GM18873 (cell line): ENCODE measurements around the gene OR2A42.
"Not testable (repeated sequence)": the region's sequence is repeated elsewhere in the genome, so short reads cannot be mapped to it uniquely, and the experiment has no call there.

ENCODE experiments used
- ATAC-seq: cut with Tn5 transposase; IDR thresholded peaks from one replicate; pipeline ENCODE4 v1.9.1; 2021; ENCODE audit warnings: mild to moderate bottlenecking, moderate library complexity, moderate number of reproducible peaks; ENCODE audit not compliant: unreplicated experiment, low FRiP score

OR2A42 gene

DNA sequence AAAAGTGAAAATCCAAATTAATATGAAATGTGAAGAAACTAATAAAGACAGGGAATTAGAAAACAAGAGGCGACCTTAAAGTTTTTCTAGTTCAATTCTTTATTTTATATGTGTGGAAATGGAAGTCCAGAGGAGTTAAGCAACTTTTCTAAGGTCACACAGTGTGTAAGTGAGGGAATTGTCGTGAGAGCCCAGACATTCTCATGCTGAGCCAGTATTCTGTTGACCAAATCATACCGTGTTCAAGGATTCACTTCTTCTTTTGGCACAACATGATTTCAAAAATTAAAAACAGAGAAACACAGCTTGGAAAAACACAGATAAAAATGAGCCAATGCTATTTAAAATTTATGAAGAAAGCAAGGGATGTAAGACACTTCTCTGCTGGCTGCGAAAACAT lies 12.5 kb downstream of the OR2A42 start:
- ATAC-seq, result not testable (repeated sequence)

DNA sequence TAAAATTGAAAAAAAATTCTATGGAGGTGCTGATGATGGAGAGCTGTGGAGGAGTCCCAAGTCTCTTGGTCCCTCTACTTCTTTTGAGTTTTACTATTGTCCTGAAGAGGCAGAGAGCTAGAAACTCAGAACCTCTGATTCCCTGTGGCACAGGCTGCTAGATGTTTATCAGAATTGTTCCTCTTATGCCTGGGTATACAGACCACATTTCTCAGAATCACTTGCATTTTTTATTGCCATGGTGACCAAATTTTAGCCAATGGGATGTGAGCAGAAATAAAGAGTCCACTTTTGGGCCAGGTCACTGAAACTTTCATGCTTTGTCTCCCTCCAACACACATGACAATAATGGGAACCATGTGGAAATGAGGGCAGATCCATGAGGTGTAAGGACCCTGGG lies 15.7 kb downstream of the OR2A42 start:
- ATAC-seq, result not testable (repeated sequence)

DNA sequence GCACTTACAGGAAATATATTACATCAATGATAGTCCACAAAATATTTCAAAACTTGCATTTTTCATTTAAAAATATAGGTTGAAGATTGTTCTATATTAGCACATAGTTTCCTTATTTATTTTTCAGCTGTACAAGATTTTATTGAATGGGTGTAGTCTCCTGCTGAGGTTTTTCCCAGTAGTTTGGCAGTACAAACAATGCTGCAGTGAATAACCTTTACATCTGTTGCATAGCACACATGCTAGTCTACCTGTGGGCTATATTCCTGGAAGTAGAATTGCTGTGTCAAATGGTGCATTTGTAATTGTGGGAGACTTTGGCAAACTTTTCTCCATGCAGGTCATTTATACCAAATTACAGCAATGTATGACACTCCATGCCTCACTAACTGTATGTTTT lies 18.9 kb downstream of the OR2A42 start:
- not testable (repeated sequence) for ATAC-seq

DNA sequence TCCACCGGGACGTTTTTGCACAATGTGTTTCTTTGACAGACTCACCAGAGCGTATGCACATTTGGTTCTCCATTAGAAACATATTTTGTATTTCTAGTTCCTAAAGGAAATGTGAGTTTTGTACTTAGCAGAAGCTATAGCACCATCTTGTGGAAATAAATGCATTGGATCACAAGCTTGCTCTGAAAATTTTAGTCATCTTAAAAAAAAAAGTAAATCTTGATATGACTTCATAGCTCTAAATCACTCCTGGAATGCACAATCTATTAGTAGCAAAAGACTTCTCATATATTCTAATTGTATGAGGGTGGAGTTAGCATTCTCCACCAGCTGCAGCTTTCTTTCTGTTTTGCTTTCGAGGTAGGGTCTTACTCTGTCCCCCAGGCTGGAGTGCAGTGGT lies 20.3 kb downstream of the OR2A42 start:
- ATAC-seq, result not testable (repeated sequence)

DNA sequence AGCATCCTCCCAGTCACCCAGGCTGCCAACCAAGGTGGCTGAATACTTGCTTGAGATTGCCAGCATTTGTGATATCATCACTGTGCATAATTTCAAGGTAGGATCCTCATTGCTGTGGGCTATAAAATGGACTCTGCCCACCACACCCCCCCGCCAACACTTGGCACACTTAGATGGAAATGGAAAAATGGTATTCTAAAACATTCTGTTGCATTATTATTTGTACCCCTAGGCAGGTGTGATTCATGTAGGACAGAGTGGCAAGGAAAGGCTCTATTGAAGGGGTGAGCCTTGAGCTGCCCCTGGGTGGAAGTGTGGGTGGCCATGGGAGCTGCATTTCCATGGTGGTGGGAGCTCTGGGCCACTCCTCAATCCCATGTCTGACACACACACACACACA lies 20.8 kb downstream of the OR2A42 start:
- ATAC-seq, result not testable (repeated sequence)

DNA sequence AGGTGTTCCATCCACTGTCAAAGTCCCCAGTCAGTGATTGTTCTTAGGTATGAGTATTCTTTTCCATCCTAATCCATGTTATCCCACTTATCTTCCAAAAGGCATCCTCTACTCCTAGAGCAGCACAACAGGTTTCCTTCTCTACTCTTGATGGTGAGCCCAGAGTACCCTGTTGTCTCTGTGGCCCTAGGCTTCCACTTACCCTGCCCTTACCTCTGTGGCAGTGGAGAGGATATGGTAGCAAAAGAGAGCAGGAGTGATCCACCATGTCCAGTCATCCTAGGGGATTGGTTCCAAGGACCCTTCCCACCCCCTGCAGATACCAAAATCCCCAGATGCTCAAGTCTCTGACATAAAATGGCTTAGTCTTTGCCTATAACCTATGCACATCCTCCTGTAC lies 22.2 kb downstream of the OR2A42 start:
- not testable (repeated sequence) for ATAC-seq

DNA sequence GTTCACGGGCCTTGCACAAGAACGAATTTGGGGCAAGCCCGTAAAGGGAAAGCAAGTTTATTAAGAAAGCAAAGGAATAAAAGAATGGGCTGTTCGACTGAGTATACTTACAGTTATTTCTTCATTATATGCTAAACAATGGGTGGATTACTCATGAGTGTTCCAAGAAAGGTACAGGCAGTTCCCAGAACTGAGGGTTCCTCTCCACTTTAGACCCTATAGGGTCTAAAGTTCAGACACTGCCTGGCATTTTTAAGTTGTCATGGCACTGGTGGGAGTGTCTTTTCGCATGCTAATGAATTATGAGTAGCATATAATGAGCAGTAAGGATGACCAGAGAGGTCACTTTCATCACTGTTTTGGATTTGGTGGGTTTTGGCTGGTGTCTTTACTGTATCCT lies 34.1 kb downstream of the OR2A42 start:
- ATAC-seq, result not testable (repeated sequence)

DNA sequence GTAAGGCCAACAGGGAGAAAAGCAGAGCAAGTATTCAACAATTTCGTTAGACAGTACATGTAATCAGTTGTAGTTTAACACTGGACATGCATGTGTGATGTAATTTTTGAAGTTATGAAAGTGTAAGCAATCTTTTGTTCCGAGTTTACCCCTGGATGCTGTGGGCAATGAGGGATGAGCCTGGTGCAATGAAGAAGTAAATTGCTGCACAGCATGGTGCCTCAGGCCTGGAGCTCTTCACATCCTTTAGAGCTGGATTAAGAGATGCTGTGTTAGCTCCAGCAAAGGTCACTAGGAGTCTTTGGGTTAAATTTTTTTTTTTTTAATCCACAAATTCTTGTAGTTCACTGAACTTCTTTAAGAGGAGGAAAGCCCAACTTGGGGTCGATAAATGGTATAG lies 36.3 kb downstream of the OR2A42 start:
- ATAC-seq, result not testable (repeated sequence)

DNA sequence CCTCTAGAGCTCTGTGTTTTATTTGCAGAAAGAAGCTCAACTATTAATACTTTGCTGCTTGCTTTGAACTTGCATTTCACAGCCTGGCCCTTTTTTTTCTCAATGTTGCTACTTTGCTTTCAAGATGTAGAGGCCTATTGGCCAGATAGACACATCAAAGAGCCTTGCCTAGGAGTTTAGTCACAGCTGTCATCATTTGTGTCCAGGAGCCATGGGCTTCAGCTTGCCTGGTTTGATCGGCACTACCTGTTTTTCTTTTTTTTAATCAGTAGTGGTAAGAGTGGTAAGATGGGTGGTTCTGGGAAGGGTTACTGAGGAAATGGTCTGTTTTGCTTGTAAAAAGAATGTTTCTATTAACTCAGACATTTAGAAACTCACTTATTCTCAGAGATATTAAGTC lies 37.4 kb downstream of the OR2A42 start:
- ATAC-seq, result not testable (repeated sequence)

DNA sequence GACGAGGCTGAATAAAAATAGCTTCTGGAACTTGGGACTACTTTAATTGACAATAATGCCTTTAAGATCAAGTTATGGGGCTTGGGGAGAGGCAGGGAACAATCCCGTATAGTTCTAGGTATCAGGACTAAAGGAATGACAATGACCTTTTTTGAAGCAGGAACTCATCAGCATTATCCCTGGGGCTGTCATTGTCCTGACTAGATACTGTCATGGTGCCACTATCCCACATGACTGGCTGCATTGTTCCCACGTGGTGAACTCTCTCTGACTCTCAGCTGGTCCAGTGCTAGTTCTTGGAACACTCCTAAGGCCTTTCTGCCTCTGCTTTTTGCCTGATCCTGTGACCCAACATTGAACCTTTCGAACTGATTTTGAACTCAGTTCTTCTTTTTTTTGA lies 40.5 kb downstream of the OR2A42 start:
- not testable (repeated sequence) for ATAC-seq

DNA sequence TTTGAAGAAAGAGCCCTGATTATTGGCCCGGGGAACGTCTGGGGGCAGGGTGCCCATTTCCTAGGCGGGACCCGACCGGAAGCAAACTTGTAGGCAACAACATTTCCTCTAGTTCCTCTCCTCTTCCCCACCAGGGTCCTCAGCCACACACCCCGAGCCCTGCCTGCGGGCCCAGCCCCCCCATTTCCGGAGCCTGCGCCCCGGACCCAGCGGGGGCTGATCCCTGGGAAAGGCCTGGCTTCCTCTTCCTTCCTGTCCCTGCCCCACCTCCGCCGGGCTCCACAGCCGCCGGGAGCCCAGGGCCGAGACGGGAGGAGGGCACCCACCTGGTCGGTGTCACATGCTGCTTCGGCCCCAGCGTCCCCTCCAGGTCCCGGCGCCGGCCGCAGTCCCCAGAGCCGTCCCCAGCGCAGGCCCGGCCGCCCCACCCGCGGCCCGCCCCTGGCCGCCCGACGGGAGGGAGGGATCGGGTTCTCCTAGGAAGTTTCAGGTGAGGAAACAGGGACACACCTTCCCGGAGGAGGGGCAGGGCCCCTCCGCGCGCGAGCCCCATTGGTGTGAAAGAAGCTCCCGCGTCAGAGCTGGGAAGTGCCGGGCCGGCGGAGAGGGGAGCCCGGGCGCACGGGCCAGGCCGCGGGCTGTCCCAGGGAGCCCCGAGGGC lies 44.1 kb downstream of the OR2A42 start, which contains the start of gene ARHGEF35:
Gene ARHGEF35 (minus strand): TSS at position 622 of the 661 bp plus-strand sequence. CDS start 7,450 bp downstream, outside the sequence.
- peak; percentile 52 for ATAC-seq

DNA sequence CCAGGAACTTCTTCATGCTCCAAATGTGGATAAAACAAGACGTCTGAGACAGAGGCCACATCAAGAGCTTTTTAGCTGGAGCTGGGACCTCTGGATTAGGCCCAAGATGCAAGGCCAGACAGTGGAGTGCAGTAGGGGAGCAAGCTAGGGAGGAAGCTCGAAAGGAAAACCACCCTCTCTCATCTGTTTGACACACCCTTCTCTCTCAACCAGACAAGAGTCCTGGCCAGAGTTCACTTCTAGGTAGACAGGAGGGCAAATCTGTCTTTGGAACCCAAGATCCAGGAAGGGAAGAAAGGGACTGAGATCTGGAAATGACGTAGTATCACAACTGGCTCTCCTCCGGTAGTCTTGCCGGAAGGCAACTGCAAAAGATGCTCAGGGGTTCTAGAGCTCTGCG lies 45.0 kb downstream of the OR2A42 start:
- ATAC-seq, result not testable (repeated sequence)

DNA sequence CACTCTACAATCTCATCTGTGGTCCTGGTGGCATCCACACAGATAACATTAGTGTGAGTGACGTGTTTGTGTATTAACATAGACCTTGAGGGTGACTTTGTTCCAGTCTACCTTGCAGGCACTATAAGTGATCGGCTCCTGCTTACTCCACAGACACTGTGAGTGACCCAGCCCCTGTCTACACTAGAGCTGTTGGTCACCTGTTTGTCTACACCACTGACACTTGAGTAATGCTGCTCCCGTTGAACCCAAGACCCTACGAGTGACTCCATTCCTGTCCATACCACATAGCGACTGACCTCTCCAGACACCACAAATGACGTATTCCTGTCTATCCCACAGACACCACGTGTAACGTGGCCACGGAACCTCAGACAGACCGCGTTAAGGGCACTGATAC lies 45.6 kb downstream of the OR2A42 start:
- not testable (repeated sequence) for ATAC-seq

DNA sequence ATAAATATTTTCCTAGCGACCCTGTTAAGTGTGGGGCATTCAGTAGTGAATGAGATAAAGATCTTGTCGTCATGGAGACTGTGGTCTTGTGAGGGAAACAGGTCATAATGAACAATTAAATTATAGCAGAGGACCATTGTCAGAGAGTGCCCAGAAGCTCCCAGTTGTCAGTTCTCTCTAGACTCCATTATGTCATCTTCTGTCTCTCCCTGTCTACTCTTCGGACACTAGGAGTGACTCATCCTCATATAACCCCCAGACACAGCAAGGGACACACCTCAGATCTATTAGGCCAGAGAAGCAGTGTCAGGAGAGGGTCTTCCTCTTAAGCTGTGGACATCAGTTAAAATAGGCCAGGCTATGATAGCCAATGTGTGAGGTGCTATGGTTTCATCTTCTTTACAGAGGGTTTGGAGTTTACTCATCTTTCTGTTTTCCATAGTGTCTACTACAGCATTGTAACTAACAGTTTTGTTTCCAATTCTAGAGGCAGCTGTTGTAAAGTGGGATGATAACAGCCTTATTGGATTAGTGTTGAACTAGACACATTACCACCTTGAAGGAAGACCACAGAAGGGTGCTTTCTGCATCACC lies 50.7 kb downstream of the OR2A42 start:
- ATAC-seq, result not testable (repeated sequence)

DNA sequence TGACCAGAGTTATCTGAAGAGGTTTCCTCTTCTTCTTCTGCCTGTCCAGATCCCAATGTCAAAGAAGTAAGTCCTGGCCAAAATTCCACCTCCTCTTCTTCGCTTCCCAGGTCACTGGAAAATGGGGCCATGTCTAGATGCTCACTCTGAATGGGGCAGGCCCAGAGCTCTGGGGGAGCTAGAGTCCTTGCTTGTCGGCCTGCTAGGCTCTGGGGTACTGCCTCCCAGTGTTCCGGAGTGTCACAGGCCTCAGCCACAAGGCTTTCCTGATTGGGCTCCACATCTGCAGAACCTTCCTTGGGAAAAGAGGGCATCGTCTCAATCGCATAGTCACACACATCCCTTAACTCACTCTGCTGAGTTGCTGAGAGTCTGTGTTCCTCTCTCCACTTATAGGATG lies 51.6 kb downstream of the OR2A42 start:
- not testable (repeated sequence) for ATAC-seq

DNA sequence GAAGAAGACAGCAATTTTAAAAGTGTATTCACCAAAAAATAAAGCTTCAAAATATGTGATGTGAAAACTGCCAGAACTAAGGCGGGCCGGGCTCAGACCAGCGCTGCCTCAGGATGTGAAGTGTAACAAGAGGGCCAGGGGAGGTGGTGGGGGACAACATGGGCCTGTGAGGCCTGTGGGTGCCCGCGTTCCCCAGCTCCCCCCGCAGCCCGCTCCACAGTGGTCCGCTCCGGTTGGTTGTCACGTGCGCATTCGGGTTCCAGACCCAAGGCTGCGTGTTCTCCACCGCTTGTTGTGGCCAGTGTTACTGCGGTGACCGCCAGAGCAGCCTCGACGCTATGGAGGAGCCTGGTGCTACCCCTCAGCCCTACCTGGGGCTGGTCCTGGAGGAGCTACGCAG lies 56.2 kb downstream of the OR2A42 start, which contains the start of gene CTAGE4:
Gene CTAGE4 (plus strand): TSS at position 301 of the 400 bp plus-strand sequence. CDS start 38 bp downstream, at position 339.
- ATAC-seq, result not testable (repeated sequence)

DNA sequence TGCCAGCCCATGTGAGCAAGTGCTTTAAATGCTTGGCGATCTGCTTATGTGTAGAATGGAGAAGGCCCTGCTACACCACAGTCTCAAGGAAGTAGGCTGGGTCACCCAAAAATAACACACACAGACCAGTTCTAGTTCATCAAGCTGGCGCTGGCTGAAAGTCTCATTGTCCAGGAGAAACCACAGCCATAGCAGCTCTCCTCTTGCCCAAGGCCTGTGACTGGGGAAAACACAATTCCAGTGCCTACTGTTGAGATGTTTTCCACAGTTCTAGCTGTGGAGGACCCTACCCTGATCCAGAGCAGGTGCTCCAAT lies 60.3 kb downstream of the OR2A42 start:
- ATAC-seq, result not testable (repeated sequence)

DNA sequence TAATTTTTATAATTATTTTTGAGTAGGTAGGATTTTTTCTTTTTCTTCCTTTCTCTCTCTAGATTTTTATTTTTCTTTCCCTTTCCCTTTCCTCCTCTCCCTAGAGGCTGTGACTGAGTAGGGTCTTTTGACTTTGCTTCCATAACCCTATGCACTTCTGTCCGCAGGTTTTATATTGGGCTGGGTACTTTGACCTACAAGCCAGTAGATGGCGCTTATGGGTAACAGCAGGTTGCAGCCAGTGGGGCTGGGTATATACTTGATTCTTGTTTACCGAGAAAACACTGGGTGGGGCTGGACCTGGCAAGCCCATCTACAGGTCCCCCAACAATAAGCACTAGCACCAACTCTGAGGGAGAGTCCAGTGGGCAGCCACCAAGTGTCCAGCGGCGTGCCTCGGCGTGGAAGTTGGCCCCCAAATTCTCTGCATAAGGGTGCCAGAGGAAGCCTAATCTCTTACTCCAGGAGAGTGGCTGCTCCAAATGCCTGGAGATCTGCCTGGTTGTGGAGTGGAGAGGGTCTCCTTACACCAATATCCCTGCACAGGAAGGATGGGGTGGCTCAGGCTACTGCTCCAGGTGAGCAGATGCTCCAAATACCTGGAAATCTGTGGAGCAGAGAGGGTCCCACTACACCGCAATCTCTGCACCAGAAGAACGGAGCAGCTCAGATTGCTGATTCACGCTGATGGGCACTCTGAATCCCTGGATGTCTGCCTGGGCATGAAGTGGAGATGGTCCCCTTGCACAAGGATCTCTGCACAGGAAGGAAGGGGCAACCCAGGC lies 60.8 kb downstream of the OR2A42 start:
- peak; percentile 96 for ATAC-seq
